ENCODE data around the gene NUP153.
"Not testable (repeated sequence)": the region's sequence is repeated elsewhere in the genome, so short reads cannot be mapped to it uniquely, and the experiment has no call there.

The NUP153 gene

DNA sequence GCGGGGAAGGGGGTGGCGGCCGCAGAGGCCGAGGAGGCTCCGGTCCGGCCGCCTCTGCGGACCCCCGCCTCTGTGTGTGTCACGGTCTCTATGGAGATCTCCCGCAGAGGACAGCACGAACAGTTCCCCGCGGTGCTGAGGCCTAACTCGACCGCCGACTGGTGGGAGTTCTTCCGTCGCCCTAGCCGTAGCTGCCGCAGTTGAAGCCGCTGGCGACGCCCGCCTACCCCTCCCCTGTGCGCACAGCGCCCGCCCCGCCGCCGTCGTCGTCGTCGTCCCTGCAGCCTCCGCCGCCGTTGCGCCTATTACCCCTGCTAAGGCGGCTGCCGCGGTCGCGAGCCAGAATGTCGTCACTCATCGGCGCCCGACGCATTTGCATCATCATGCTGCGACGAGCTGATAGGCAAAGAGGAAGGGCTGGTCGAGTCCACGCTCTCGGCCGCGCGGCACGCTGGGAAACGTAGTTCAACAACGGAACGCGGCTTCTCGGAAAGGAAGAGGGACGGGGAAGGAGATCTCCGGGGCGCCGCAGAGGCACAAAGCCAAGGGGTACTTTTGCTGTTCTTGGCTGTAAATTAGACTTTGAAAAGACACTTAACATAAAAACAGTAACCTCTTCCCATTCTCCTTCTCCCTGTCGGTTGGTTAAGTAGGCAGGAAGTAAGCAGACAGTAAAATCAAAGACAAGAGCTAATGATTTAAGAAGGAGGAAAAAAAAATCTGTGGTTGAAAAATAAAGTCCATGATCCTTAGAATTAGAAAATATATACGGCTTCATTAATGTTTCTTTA, at the start of gene NUP153:
Gene NUP153, minus strand, starts transcription at position 346 of the 791 bp plus-strand sequence. CDS start 538 bp downstream, outside the sequence.
- peak; percentile 99 for DNase-seq (ENCODE audit: low read depth)

DNA sequence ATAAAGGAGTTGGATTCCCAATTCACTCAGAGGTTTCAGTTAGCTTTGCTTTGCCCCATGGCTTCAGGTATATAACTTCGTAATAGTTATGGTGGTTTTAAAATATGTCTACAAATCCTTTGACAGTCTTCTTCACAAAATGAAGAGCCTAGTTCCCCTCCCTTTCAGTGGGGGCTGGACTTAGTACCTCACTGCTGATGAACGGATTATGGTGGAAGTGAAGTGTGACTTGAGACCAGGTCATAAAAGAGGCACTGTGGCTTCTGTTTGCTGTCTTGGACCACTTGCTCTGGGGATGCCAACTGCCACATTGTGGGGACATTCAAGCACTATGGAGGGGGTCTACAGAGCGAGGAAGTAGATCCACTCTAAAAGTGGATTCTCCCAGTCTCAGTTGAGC, 47.5 kb upstream of the NUP153 start:
- DNase-seq (ENCODE audit: low read depth), result no peak

DNA sequence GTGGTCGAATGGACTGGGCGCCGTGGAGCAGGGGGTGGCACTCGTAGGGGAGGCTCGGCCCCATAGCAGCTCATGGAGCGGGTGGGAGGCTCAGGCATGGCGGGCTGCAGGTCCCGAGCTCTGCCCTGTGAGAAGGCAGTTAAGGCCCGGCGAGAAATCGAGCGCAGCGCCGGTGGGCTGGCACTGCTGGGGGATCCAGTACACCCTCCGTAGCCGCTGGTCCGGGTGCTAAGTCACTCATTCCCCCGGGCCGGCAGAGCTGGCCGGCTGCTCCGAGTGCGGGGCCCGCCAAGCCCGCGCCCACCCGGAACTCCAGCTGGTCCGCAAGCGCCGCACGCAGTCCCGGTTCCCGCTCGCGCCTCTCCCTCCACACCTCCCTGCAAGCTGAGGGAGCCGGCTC, 38.6 kb upstream of the NUP153 start:
- DNase-seq (ENCODE audit: low read depth), result not testable (repeated sequence)

DNA sequence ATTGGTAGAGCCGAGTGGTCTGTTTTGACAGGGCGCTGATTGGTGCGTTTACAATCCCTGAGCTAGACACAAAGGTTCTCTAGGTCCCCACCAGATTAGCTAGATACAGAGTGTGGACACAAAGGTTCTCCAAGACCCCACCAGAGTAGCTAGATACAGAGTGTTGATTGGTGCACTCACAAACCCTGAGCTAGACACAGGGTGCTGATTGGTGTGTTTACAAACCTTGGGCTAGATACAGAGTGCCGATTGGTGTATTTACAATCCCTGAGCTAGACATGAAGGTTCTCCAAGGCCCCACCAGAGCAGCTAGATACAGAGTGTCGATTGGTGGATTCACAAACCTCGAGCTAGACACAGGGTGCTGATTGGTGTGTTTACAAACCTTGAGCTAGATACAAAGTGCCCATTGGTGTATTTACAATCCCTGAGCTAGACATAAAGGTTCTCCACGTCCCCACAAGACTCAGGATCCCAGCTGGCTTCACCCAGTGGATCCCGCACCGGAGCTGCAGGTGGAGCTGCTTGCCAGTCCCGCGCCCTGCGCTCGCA, 38.1 kb upstream of the NUP153 start:
- DNase-seq (ENCODE audit: low read depth), result not testable (repeated sequence)

DNA sequence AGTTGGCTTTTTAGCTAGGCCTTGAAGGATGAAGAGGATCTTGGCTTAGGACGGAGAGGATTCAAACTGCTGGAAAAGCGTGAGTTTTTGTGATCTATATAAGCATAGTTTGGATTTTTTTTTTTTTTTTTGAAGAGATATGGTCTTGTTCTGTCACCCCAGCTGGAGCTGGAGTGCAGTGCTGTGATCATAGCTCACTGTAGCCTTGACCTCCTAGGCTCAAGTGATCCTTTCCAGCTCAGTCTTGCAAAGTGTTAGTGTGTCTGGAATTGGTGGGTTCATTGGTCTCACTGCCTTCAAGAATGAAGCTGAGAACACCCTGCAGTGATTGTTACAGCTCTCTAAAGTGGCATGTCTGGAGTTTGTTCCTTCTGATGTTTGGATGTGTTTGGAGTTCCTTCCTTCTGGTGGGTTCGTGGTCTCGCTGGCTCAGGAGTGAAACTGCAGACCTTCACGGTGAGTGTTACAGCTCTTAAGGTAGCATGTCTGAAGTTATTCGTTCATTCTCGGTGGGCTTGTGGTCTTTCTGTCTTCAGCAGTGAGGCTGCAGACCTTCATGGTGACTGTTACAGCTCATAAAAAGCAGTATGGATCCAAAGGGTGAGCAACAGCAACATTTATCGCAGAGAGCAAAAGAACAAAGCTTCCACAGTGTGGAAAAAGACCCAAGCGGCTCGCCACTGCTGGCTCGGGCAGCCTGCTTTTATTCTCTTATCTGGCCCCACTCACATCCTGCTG, 37.5 kb upstream of the NUP153 start:
- no peak for DNase-seq (ENCODE audit: low read depth)

DNA sequence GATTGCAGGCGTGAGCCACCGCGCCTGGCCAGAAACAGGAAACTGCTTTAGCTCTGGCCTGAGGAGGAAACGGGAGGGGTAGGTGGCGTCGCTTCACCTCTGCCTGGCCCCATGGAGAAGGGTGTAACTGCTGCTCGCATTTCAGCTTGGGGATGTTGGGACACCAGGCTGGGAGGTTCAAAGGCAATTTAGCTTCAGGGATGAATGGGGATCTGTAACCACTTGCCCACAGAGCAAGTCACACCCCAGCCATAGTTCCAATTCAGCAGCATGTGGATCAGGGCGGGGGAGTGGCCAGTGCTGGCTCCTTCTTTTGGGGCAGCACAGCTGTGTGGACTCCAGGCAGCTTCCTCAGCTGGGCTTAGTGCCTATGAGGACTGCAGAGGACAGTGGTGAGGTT, 34.8 kb upstream of the NUP153 start:
- DNase-seq (ENCODE audit: low read depth), result no peak

DNA sequence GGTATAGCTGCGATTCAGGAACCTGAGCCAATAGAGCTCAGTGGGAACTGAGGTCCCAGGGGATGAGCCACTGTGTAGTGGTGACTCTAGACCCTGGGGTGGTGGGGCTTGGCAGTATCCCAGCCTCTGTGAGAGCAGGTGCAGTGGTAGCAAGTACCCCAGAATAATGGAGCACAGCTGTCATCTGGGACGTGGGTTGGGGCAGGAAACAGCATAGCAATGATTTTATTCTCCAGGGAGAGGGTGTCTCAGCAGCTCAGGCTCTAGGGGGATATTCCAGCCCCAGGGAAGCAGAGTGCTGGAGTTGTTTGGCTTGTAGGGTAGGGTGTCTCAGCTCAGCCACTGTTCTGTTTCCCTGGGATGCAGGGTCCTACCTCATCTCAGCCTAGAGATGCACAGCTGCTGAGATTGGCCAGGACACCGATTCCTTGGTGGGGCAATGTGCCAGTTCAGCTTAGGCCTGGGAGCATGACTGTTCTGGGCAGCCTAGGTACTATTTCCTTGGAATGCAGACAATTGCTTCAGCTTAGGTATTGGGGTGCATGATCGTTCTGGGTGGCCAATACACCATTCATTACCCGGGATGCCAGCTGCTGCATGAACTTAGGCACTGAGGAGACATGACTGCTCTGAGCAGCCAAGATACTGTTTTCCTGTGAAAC, 34.0 kb upstream of the NUP153 start:
- no peak for DNase-seq (ENCODE audit: low read depth)

DNA sequence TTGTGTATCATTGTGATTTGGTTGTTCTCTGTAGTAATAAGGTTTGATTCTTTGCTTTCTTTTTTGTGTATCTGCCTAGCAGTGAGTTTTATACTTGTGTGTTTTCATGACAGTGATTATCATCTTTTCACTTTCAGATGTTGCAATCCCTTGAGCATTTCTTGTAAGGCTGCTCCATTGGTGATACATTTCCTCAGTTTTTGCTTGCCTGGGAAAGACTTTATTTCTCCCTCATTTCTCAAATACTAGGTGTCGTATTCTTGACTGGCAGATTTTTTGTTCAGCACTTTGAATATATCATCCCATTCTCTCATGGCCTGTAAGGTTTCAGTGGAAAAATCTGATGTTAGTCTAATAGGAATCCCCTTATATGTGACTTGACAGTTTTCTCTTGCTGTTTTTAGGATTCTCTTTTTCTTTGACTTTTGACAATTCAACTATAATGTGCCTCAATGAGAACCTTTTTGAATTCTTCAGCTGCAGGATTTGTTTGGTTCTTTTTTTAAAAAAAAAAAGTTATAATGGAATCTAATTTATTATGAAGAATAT, 31.1 kb upstream of the NUP153 start:
- DNase-seq (ENCODE audit: low read depth), result no peak

DNA sequence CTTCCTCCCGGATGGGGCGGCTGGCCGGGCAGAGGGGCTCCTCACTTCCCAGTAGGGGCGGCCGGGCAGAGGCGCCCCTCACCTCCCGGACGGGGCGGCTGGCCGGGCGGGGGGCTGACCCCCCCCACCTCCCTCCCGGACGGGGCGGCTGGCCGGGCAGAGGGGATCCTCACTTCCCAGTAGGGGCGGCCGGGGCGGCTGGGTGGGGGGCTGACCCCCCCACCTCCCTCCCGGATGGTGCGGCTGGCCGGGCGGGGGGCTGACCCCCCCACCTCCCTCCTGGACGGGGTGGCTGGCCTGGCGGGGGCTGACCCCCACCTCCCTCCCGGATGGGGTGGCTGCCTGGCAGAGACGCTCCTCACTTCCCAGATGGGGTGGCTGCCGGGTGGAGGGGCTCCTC, 28.6 kb upstream of the NUP153 start:
- DNase-seq (ENCODE audit: low read depth), result not testable (repeated sequence)

DNA sequence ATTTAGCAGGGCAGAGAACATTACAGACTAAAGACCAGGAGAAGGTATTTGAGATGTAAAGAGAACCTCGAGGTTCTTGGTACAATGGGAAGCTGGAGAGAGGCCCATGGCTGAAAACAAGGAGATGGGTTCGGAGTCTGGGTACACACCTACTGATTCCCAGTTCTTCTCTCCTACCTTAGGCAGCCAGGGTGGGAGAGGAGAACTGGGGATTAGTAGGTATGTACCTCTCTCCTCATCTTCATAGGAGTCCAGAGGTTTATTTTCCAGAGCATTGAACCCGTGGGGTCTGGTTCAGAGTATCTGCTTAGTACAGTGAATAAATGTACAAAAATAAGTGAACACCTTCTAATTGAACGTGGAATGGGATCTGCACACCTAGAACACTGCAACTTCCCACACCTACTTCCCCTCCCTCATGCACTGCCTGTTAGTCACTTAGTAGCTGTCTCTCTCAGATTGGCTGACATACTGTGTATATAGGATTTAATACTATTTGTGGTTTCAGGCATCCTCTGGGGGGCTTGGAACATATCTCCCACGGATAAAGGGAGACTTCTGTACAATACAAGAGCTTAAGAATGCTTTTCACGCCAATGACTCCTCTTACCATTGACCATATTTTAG, 23.5 kb upstream of the NUP153 start:
- DNase-seq (ENCODE audit: low read depth), result no peak

DNA sequence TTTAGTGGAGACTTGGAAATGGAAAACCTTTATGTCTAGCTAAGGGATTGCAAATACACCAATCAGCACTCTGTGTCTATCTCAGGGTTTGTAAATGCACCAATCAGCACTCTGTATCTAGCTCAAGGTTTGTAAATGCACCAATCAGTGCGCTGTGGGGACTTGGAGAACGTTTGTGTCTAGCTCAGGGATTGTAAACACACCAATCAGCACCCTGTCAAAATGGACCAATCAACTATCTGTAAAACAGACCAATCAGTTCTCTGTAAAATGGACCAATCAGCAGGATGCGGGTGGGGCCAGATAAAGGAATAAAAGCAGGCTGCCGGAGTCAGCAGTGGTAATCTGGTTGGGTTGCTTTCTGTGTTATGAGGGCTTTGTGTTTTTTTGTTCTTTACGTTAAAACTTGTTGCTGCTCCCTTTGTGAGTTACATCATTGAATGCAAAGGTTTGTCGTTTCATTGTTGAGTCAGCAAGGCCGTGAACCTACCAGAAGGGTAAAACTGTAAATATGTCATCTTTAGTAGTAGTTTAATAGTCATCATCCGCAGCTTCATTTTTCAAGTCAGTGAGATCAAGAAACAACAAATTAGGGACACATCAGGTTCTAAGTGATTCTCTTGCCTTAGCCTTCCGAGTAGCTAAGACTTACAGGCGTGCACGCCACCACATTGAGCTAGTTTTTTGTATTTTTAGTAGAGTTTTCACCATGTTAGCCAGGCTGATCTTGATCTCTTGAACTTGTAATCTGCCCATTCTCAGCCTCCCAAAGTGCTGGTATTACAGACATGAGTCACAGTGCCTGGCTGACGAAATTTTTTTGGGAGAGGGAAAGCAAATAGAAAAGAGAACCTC, 22.7 kb upstream of the NUP153 start:
- no peak for DNase-seq (ENCODE audit: low read depth)

DNA sequence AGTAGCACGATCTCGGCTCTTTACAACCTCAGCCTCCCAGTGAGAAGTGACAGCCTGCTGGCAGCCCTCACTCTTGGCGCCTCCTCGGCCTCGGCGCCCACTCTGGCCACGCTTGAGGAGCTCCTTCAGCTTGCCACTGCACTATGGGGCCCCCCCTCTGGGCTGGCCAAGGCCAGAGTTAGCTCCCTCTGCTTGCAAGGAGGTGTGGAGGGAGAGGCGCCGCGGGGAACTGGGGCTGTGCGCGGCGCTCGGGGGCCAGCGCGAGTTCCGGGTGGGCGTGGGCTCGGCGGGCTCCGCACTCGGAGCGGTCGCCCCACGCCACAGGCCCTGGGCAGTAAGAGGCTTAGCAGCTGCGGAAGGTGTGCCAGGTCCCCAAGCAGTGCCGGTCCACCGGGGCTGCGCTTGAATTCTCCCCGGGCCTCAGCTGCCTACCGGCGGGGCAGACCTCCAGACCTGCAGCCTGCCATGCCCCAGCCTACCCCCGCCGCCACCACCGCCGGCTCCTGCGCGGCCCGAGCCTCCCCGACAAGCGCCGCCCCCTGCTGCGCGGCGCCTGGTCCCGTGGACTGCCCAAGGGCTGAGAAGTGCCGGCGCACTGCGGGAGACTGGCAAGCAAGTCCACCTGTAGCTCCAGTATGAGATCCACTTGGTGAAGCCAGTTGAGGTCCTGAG, 22.0 kb upstream of the NUP153 start:
- DNase-seq (ENCODE audit: low read depth), result no peak

DNA sequence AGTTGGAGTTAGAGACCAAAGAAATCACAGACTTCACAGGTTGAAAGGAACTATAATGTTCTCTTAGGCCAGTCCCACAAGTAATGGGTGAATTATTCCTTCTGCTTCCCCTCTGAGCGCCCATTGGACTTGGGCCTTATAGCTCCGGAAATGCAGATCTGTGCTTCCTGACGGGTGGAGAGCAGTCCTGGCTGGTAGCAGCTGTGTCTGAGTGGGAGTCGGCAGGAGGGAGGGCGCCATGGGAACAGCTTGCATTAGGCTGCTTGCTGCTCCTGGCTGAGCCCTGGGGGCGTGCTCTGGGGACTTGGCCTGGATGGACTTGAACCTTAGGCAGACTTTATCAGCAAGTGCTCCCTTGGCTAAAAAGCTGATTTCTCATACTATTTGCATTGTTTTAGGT, 18.4 kb upstream of the NUP153 start:
- DNase-seq (ENCODE audit: low read depth), result no peak

DNA sequence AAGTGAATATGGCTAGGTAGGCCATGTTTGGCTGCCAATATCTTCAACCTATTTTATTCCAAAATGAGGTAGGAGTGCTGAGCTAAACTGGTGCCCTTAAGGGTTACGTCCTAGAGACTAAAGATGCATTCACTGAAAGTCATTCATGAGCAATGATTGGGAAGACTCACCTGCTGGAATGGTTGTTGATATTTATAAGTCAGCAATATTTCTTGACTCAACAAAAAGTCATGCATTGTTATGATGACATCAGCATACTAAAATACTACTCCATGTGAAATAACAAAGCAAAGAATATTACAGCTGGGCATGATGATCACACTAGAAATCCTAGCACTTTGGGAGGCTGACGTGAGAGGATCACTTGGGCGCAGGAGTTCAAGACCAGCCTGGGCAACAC, 17.6 kb upstream of the NUP153 start:
- no peak for DNase-seq (ENCODE audit: low read depth)

DNA sequence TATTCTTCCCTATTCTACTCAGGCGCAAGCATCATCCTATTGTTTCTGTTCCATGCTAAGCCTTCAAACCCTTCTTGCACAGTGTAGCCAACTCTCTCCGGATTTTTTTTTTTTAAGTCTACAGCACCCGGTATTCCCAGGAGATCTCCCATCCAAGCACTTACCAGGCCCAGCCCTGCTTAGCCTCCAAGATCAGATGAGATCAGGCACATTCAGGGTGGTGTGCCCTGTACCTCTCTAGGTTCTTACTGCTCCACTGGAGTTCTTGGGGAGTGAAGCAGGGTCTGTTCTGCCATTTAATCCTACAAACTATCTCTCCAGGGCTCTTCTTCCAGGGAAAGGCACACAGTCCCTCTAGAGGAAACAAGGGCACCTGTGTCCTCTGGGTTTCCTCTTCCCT, 14.9 kb upstream of the NUP153 start:
- no peak for DNase-seq (ENCODE audit: low read depth)

DNA sequence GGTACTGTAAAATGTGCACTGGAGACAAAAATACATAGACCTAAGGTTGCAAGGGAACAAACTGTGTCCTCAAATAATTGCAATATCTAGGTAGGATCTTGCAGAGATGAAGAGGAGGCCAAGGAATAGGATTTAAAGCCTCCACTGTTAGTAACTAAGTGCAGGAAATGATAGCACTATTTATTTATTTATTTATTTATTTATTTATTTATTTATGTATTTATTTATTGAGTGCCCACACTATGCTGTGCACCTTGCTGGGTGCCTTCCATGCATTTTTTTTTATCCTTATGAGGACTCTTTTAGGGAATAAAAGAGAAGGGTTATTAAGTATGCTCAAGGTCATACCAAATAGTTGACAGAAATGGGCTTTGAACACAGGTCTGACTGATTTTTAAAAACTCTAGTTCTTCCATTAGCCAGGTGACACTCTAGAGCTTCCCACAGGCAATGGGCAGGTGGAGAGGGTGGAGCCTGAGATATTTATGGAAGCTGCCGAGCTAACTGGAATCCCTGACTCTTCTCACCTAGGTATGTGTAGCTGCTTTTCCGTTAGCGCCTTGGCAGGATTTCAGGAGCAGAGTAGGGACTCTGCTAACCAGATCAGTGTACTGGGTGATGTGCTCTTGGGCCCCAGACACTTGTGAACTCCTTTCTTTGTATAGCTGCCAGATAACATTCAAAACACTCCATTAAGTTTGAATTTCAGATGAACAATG, 12.8 kb upstream of the NUP153 start:
- DNase-seq (ENCODE audit: low read depth), result no peak

DNA sequence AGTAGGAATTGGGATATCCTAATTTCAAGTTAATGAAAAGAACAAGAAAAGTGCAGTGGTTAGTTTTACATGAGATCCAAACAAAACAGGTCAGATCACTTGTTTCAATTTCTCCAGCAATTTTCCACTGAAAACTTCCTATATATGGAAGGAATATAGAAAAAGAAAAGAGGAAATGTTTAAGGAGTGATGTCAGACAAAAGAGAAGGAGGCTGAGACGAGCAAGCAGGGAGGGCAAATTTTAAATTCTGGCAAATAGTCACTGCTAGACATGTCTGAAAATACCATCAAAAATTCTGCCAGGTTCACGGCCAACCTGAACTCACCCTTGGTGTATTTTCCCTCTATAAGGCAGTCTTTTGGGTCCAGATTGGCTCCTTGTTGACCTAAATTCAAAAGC, 9.5 kb upstream of the NUP153 start:
- no peak for DNase-seq (ENCODE audit: low read depth)

DNA sequence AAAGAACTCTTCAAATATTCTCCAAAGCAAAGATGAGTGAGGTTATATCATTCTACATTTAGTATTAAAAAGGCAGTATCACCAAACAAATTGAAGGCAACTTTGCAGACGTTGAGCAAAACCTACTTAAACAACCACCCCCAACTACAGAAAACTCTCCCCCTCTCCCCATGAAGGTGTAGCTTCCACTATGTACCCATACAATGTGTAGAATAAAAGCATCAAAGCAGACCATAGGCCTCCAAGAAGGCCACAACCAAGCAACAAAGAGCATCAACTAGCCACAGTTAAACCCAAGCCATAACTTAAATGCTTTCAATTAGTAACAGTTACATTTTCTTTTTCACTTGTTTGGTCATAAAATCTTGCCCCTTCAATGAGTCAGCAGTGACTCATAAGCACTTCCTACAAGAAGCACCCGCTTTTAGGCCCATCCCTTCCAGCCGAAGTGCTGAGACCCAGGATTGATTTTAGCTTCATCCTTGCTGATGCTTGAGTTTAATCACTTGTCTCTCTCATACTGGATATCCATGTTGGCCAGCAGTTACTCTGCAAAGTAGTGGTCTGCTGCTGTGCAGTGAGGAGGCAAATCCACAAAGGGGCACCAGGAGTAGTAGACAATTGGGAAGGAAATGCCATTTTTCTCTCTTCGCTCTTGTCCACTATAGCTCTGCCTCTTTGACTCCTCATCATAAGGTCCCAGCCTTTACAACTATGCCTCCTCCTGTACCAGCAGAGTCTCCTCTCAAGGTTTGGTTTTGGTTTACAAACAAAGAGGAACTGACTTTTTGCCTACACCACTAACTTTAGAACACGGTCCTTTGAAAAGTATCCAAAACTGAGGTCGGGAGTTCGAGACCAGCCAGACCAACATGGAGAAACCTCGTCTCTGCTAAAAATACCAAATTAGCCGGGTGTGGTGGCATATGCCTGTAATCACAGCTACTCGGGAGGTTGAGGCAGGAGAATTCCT, 8.4 kb upstream of the NUP153 start:
- no peak for DNase-seq (ENCODE audit: low read depth)

DNA sequence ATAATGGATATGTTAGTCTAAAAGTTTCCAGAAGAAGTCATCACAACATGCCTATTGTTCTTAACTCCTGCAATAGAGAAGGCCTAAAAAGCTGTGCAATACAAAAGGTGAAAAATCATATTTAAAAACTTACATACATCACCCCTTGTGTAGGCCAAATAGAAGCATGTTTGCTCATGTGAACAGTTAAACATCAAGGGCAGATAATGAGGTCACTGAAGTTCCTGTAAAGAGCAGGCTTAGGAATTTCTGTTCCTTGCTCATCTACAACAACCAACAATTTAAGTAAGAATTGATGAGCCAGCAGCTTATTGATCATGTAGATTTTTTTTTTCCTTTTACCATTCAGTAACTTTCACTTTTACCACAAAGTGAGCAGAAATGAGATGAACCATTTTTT, 7.5 kb upstream of the NUP153 start:
- DNase-seq (ENCODE audit: low read depth), result no peak

All from activated gamma-delta T cell treated with anti-CD3 and anti-CD28 coated beads, Interleukin-2, amount 50 U/mL, for 16 hours (primary cell).